Measurements from ENCODE around the gene ARFGAP2.

- TF ChIP-seq CTCF (IDR thresholded peaks at IDR 0.05) (no peak), POLR2A (IDR thresholded peaks at IDR 0.05) (no peak), POLR2AphosphoS5 (IDR thresholded peaks at IDR 0.05) (no peak)
Measured at GRCh38 chr11:47154616-47155570, 21.8 kb downstream of the ARFGAP2 start.

Data from breast epithelium (tissue), 3 donors.